Esophagus muscularis mucosa (tissue), 3 donors: ENCODE results near the gene NPTN.

Experiments used
- POLR2A ChIP-seq: fragments of 450-650 bp; IDR thresholded peaks from one replicate; pipeline ENCODE4 v1.6.1; 2017; ENCODE audit warnings: antibody characterized with exemption, moderate library complexity, mild to moderate bottlenecking, low read depth
- POLR2AphosphoS5 ChIP-seq, 2 donors: sonication (generic); formaldehyde crosslinking; IDR thresholded peaks; one replicate each; pipeline ENCODE4 v1.6.1; 2017; ENCODE audit warnings: antibody characterized with exemption in 2 of 2
- TF ChIP-seq, protein P1 (sequence below), 3 experiments: fragments of 200-600 bp in 2 of 3; fragments of 450-650 bp in 1 of 3; sonication (generic) in 2 of 3; IDR thresholded peaks; one replicate each; pipeline ENCODE4 v1.5.1; 2017 to 2019; ENCODE audit warnings: antibody characterized with exemption in 3 of 3, mild to moderate bottlenecking in 2 of 3, moderate library complexity in 1 of 3

DNA sequence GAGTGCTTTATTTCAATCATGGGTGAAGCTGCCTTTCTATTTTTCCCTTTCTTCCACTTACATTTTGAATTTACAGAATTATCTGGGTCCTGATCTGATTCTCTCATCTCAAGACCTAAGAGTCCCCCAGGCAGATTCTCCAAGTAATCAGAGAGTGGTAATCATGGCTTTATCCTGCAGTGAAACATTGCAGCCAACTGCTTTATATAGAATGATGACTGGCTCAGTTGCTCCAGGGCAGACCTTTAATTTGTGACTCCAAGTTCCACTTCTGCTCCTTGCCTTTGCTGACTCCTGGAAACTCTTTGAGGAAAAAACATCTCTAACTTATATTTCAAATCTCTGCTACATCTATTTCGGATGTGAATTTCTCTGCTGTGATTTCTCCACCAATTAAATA, 25.5 kb upstream of the NPTN start:
- TF ChIP-seq, protein P1, sequence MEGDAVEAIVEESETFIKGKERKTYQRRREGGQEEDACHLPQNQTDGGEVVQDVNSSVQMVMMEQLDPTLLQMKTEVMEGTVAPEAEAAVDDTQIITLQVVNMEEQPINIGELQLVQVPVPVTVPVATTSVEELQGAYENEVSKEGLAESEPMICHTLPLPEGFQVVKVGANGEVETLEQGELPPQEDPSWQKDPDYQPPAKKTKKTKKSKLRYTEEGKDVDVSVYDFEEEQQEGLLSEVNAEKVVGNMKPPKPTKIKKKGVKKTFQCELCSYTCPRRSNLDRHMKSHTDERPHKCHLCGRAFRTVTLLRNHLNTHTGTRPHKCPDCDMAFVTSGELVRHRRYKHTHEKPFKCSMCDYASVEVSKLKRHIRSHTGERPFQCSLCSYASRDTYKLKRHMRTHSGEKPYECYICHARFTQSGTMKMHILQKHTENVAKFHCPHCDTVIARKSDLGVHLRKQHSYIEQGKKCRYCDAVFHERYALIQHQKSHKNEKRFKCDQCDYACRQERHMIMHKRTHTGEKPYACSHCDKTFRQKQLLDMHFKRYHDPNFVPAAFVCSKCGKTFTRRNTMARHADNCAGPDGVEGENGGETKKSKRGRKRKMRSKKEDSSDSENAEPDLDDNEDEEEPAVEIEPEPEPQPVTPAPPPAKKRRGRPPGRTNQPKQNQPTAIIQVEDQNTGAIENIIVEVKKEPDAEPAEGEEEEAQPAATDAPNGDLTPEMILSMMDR (IDR thresholded peaks at IDR 0.05): no peak
- TF ChIP-seq POLR2A (no peak), POLR2AphosphoS5 (IDR thresholded peaks at IDR 0.05) (no peak)
